HG03521 (cell line): Measurements from ENCODE around the gene NCKAP5.
A peak's percentile ranks its signal among the peaks of the same experiment; 100 is the strongest.

ENCODE experiments used
- ATAC-seq: cut with Tn5 transposase; IDR thresholded peaks from one replicate; pipeline ENCODE4 v1.9.1; 2021; ENCODE audit warnings: mild to moderate bottlenecking, moderate library complexity; ENCODE audit not compliant: unreplicated experiment

NCKAP5 gene

DNA sequence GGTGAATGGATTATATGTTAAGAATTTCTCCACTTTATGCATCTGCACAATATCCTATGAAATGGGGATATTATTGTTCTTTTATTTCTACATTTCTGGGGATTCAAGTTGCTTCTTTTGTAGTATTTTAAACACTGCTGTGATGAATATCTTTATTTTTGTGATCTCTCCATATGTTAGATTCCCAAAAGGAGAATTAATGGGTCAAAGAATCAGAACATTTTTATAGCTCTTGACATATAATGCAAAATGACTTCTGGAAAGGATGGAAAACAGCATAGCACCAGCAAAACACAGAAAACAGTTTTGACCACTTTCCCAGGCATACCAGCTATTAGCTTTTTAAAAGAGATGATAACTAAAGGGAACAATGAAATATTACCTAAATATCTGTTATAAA, 135.5 kb downstream of the NCKAP5 start:
- ATAC-seq: no peak

DNA sequence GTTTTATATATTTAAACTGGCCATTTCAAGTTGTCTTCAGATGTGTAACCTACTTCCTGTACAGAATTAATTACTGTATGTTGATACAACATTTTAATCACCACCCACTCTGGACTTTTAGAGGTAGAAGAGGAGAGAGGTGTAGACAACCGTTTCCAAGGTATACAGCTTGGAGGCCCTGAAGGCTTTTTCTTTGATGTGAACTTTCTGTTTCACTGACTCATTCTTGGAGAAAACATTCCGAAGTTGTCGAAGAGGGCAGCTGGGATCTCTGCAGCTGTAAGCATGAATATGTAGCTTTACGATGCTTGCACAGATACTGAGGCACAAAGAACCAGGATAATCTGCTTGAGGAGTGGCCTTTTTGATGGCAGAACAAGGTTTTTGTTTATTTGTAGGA, 137.0 kb downstream of the NCKAP5 start:
- no peak for ATAC-seq

DNA sequence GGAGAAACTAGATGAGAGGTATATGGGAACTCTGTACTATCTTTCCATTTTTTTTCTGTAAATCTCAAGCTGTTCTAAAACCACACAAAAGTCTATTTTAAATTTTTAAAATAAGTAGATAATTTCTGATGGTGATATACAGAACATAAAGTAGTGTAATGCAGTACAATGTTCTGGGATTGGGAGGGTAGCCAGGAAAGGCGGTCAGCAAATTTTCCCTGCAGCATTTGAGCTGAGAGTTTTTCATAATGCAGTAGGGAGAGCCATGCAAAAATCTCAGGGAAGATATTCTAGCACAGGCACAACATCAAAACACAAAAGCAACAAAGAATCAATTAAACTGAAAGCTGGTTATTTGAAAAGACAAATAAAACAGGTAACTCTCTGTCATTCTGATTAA, 141.5 kb downstream of the NCKAP5 start:
- no peak for ATAC-seq

DNA sequence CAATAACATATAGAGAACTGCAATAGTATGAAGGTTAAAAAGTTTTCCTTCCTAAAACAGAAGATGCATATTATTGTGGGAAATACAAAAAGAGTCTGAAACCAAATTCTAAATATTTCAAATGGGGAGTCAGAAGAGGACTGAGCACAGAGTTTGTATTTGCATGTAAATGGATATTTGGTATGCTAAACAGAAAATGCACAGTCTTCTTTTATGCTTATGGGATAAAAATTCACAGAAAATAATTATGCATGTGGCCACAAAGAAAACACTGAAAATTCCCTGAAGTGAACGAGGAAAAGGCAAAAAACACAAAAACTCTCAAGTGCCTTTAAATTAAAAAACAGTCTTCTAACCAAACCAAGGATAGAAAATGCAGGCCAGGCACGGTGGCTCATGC, 142.7 kb downstream of the NCKAP5 start:
- no peak for ATAC-seq

DNA sequence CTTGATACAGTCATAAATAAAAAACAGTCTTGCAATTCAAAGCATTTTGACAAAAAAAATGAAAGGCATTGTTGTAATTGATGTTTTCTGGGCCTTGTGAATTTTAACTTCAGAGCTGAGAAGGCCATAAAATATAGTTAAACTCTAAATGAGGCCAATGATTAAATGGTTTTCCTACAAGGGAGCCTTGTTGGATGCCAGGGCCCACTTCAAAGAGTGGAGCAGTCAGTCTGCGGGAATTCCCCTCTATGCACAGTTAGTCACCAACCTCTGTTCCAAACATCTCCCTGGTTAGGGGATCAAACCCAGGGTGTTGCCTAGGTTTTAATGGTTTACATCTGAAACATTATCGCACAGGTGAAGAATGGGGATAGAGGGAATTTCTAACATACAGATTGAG, 143.4 kb downstream of the NCKAP5 start:
- no peak for ATAC-seq

DNA sequence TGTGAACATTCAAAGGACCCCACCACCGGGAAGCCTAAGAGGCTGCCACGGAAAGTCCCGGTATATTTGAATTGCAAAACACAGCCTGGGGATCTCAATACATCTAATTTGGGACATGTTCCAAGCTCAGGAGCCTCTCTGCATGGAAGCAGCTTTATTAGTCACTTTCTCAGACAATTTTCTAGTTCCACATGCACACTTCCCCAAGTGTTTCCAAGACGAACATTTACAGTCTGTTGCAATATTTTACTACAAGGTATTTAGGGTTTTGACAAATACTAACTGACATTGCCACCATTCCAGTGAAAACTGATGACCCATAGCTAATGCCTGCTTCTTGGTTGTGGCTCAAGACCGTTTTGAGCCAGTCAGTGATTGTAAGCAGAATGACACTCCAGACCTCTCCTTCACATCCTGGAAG, 145.3 kb downstream of the NCKAP5 start:
- ATAC-seq: no peak

DNA sequence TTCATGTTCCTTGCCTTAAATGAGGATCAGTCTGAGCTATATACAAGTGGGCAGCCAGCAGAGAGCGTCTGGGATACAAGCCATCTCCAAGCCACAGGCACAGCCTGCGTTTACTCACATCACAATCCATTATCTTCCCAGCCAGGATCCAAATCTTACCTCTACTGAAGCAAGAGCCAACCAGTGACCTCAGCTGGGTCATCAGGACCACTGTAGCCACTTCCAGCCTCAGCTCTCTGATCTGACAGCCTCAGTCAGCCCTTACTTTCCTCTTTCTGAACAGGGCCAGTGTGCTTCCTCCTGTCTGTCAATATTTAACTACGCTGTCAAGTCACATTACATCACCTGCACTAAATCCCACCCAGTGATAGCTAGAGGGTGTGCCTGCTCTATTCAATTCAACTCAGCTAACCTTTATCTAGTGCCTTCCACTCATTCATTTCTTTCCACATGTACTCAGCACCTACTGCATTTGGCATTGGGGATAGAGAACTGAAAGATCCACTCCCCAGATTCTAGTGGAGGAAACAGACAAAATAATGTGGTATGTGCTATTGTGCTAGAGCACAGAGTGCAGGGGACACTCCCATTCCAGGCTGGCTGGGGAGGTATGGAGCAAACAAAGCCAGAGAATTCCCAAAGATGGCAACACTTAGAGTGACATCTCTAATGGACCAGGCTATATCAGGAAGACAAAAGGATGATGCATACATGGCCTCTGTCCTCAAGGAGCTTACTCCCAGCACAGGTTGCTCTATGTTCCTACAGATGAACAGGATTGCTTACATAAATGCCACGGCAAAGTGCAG, 146.5 kb downstream of the NCKAP5 start:
- ATAC-seq: peak; percentile 86

DNA sequence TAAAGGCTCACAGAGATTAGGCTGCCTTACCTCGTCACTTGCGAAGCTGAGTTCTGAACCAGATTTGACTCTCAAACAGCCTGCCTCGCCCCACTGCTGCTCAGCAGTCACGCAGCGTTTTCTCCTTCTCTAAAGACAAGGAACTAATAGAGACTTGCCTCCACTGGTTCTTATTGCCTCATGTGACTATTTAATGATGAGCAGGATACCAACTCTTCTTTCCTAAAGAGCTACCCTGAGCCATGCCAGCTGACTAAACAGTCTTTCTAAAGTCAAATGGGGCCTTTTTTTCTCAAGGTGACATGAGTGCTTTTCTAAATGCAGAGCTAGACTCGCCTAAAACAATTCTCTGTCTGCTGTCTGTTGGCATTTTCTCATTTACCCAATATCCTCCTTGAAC, 147.5 kb downstream of the NCKAP5 start:
- ATAC-seq: no peak

DNA sequence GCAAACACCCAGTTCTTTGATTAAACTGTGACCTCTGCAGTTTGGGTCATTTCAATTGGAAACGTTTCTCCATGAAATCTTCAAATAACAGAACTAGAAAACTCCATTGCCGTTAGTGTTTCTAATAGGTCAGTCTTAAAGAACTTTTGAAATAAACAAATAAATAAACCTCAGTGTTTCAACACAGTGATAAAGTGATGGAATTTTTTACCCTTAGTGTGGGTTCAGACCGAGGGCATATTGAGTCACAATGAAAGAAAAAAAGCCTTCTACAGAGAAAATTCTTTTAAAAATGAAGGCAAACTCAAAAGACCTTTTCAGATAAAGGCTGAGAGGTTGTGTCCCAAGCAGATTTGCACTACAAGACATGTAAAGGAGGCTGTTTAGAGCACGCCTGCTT, 149.6 kb downstream of the NCKAP5 start:
- no peak for ATAC-seq

DNA sequence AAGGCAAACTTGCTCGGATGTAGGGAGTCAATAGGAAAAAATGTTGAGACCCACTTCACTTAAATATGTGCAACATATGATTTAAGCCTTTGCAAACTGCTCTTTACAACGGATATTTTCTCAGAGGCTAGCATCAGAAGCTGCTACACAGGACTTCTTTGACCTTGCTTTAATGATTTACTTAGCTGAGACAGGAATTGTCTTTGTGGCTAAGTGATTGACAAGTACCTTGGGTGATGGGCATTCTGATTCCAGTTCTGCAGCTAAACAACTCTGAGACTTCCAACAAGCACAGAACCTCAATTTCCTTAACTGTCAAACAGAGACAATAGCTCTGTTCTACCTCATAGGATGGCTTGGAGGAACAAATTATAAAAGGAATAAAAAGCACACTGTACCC, 150.2 kb downstream of the NCKAP5 start:
- ATAC-seq: no peak

DNA sequence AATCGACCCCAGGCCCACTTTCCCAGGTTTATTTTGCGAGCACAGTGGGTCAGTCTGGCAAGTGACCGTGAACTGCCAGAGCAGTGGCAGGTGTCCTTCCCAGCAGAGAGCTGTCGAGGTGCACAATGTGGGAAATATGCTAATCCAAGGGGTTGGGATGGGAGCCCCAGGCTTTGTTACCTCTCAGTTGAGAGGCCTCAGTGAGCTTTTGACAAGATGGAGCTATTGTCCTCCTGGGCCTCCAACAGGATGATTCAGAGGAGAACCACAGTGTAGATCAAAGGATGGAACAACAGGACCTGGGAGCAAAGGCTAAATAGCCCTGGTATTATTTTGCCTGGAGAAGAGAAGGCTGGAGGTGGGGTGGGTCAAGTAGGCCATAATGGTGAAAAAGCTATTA, 150.8 kb downstream of the NCKAP5 start:
- no peak for ATAC-seq

DNA sequence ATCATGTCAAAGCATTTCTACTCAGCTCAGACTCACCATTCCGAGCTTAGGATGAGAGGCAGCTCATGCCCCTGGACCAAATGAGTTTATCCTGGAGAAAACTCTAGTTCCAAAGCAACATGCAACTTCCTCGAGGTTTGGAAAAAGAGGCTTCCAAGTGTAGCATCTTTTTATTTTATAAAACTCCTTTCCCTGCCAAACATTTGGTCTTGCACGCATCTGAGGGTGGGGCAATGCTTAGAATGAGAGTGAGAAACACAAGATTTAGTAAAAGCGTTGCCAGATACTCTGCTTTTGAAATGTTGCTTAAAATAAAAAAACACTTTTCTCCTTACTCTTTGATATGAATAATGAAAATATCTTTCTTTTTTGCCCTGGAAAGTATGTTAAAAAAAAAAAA, 151.5 kb downstream of the NCKAP5 start:
- no peak for ATAC-seq

DNA sequence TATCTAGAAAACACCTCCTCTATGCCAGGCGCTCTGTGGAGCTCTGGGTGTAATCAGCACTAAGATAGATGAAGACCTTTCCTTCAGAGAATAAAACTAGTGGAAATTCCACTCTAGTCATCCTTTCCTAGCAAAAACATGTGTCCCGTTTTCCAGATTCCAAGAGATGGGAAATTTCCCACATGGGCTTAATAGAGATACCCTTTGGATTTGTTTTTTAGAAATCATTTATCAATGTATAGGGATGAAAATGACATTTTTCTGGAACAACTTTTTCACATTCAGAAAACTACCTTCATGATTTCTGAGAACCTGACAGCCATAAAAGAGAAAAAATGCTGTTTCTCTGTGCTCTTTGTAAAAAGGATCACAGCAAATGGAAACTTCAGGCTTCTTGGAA, 152.1 kb downstream of the NCKAP5 start:
- ATAC-seq: no peak

DNA sequence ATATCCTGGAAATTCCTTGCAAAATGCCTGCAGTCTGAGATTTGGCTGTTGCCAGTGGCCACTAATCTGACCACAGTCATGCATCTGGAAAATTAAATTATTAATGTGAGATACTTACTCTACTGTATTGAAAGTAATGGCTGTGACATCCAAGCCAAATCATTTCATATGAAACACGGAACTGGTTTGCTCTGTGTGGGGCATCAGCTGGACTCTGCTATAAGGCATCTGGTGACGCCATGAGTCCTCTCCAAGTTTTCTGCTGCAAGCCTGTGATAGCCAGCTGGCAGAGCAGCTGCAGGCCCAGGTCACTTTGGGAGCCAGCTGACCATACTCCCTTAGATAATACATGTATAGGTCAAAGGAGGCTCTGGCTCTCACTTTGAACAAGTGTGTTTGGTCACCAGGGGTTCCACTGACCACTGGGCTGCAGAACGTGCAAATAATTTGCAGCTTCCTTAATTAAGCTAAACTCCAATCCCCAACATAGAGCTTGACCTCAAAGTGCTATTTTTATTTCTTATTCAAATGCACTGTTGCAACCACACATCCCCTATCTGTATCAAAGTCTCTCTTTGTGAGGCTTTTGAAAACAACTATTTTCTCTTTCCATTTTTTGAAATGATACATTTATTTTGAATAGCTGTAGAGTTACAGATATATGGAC, 152.9 kb downstream of the NCKAP5 start:
- no peak for ATAC-seq

DNA sequence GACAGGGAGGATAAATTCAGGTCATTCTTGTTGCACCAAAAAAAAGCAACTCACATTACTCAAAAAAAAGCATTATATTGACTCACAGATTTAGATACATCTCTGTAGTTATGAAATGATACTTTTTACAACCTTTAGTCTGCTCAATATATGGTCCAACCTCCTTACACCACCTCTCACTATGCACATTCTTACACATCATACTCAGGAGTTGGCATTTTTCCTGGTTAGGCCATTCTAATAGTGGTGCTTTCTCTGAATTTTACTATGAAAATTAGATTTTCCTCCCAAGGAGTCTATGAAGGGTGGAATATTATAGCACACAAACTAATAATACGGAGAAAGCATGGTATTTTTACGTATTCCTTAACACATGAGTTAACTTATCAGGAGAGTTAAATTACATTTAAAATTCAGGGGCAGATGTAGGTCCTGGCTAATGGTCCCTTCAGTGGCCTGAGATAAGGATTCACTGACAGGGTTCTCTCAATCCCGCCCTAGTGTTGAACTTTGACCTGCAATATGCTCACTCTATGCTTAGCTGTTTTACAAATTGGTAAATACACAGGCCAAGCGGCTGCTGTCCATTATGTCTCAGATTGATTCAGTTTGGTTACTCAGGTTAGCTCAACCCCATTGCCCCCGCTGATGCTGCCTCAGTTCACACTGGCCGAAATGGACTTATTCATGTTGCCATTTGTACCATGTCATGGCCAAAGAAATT, 153.6 kb downstream of the NCKAP5 start:
- ATAC-seq: no peak

DNA sequence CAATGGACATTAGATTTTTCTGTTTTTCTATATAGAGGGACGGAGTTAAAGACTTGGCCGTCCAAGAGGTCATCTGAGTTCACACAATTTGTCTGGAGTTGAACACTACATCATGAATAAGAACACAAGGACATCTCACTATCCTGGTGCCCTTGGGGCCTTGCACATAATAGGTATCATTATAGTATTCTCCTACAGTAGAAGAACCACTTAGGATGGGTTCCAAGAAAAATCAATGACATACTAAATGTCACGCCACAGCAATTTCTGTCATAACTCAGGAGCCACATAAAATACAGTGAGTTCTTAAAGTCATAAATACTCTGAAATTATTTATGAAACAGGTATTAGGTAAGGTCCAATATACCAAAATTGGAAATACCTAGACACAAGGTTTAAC, 154.4 kb downstream of the NCKAP5 start:
- ATAC-seq: no peak

DNA sequence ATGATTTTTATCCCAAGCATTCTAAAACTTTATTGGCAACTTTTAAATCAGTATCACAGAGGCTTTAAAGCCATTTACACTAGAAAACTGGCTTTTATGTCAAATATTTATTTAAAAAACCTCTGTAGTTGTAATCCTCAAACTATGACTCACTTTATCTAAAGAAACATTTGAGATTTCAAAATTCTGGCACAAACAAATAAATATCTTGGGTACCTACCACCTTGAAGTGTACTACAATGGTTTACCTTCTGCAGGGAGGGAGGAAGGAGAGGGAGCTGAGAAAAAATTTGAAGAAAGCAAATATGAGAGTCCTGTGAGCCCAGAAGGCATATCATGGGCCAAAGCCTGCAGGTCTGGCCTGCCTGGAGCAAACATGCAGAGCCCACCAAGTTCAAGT, 155.6 kb downstream of the NCKAP5 start:
- ATAC-seq: no peak

DNA sequence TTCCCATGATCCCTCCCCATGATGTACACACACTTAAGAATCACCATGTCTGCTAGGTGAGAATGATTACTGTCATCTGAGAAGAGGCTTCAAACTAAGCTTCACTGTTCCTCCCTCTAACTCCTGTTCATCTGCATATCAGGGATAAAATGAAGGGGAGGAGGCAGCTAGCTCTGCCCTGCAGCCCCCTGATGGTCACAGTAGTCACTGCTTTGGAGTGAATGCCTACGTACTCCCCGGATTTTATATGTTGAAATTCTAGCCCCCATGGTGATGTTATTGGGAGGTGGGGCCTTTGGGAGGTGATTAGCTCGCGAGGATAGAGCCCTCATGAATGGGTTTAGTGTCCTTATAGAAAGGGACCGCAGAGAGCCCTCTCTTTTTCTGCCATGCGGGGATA, 156.4 kb downstream of the NCKAP5 start:
- no peak for ATAC-seq

DNA sequence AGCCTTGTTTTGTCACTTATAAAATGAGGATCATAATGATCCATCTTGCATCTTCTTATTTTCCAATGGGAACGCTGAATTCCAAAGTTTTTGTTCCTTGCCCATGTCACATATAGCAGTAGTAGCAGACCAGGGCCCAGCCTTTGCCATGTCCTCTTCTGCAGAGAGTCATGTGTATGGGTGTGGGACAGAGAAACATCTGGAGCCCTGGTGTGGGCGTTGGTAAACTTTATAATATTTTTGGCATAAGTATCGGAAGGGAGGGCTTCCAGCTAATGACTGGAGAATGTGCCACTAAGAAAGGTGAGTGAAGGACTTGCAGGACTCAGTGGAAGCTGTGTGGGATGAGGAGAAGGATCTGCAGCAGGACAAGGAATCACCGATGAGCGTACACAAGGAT, 157.2 kb downstream of the NCKAP5 start:
- ATAC-seq: no peak

DNA sequence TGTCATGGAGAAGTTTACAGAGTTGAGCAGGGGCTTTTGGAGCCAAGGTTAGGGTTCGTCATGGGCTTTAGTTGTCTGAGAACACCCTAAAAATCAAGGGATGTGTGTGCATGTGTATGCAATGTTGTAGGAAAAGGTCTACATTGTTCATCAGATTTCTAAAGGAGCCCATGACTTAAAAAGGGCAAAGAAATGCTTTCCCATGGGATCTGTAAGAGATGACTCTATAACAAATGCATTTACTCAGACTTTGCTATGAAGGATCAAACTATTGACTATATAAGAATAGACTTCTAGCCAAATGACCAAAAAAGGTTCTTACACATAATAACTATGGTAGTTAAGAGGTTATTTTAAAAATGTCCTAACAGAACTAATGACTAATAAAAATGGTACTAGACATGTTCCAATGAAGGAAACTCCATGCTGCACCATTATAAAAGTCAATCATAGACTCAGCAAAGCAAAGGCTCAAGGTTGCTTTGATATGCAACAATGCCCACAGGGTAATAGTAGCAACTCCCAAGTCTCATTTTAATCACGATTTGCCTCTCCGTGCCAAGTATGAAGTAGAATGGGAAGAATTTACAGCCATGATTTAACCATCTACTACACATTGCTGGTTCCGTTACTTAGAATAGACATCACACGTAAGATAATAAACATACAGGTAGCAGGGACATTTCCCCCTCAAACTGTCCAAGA, 158.5 kb downstream of the NCKAP5 start:
- ATAC-seq: no peak

DNA sequence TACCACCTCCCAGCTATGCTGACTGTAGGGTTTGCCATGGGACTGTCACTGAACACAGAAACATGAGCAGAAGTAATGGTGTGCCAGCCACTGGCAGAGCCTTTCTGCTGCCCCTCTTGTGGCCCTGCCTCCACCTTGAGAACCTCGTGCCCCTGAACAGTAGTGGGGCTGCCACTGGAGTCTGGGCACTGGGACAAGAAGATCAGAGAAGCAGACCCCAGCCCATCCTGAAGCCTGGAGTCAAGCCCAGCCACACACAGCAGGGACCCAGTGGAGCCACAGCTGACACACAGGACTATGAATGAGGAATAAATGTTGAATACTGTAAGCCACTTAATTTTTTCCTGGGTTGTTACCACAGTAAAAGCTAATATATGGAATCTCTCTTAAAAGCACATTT, 159.6 kb downstream of the NCKAP5 start:
- ATAC-seq: no peak
